ENCODE results near the gene HPCAL4. TPM values are rescaled to one million over a fixed set of nuclear protein-coding genes. Genes with fewer than 3 reads are reported as not detected.

The HPCAL4 gene
- total RNA-seq, 4 donors from 2014 or later: 0.14 to 0.16 TPM; not detected in 2

DNA sequence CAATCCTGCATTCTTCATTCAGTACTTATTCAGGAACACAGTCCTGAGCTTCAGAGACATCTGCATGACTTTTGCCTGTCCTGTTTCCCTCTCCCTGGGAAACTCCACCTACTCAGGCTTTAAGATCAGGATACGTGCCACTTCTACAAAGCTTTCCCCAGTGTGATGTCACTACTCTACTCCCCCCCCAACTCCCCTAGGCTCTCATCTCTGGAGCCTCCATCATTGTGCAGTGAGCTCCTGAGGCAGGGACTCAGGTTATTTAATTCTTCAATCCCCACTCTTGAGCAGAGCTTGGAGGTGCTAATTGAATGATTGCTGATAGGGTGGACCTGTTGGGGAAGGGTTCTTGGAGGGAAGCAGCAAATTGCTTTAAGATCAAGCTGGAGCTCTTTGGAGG, 20.5 kb downstream of the HPCAL4 start:
- no peak overlapping the region for H3K4me3 ChIP-seq
- 50 to 72% methylated on average over 1 of the region's 1 CpG for whole genome bisulfite sequencing, 2 donors (ENCODE audit: low coverage in 1 of 2)
- H3K27me3 ChIP-seq: peaks cover 52% of the 10 kb centered on the region
- DNase-seq: no peak
- TF ChIP-seq EP300 (IDR thresholded peaks at IDR 0.05; ENCODE audit: low read depth) (no peak), CTCF (IDR thresholded peaks at IDR 0.05) (no peak), POLR2AphosphoS5 (IDR thresholded peaks at IDR 0.05) (no peak), POLR2A (IDR thresholded peaks at IDR 0.05) (no peak)
- H3K36me3 ChIP-seq: no peaks in the 10 kb centered on the region
- peaks cover 0 to 16% (median 14%) of the 10 kb centered on the region in 4 donors for H3K4me1 ChIP-seq
- in situ Hi-C loops (cut with MboI; ENCODE audit: low pct_ligation_motif_present in 1 of 4, low pct_unique_long_range_greater_than_20kb in 1 of 4, low sequenced_read_pairs in 3 of 4) (loop anchor here in 1 of 4 donors (5.0 kb wide), 1 partner anchor 42 kb away; no protein-coding TSS in a partner anchor), intact Hi-C loops (cut with DNase I; ENCODE audit: low total_unique reads) (no loop called here)
- H3K9me3 ChIP-seq: no peaks in the 10 kb centered on the region
- H3K27ac ChIP-seq: no peak overlapping the region

GRCh38 chr1:39668894-39669293, 22.3 kb downstream of the HPCAL4 start:
- Histone ChIP-seq H3K27ac (no peak overlapping the region), H3K9me3 (no peaks in the 10 kb centered on the region), H3K4me3 (no peak overlapping the region), H3K27me3 (peaks cover 58% of the 10 kb centered on the region), H3K4me1 (peaks cover 0 to 16% (median 14%) of the 10 kb centered on the region in 4 donors), H3K36me3 (no peaks in the 10 kb centered on the region)
- intact Hi-C loops (cut with DNase I; ENCODE audit: low total_unique reads) (no loop called here), in situ Hi-C loops (cut with MboI; ENCODE audit: low pct_ligation_motif_present in 1 of 4, low pct_unique_long_range_greater_than_20kb in 1 of 4, low sequenced_read_pairs in 3 of 4) (no loop called here)
- TF ChIP-seq POLR2AphosphoS5 (IDR thresholded peaks at IDR 0.05): no peak
- no peak for TF ChIP-seq CTCF (IDR thresholded peaks at IDR 0.05)
- no peak for DNase-seq
- WGBS, 2 donors (ENCODE audit: low coverage in 1 of 2): 91 to 100% methylated on average over 1 to 3 of the region's 3 CpGs

- 89 to 92% methylated on average over 2 to 3 of the region's 3 CpGs for WGBS, 2 donors (ENCODE audit: low coverage in 1 of 2)
- no peak for TF ChIP-seq CTCF (IDR thresholded peaks at IDR 0.05)
- no peak for TF ChIP-seq EP300 (IDR thresholded peaks at IDR 0.05; ENCODE audit: low read depth)
- no peak for TF ChIP-seq POLR2AphosphoS5 (IDR thresholded peaks at IDR 0.05)
- no peak for TF ChIP-seq POLR2A (IDR thresholded peaks at IDR 0.05)
- no peak for DNase-seq
- H3K27ac ChIP-seq: no peak overlapping the region
- intact Hi-C loops (cut with DNase I; ENCODE audit: low total_unique reads) (no loop called here), in situ Hi-C loops (cut with MboI; ENCODE audit: low pct_ligation_motif_present in 1 of 4, low pct_unique_long_range_greater_than_20kb in 1 of 4, low sequenced_read_pairs in 3 of 4) (no loop called here)
- peaks cover 0 to 16% (median 14%) of the 10 kb centered on the region in 4 donors for H3K4me1 ChIP-seq
- no peaks in the 10 kb centered on the region for H3K9me3 ChIP-seq
- no peaks in the 10 kb centered on the region for H3K36me3 ChIP-seq
- H3K4me3 ChIP-seq: no peak overlapping the region
- peaks cover 53% of the 10 kb centered on the region for H3K27me3 ChIP-seq
Observed at GRCh38 chr1:39668111-39668510, 23.1 kb downstream of the HPCAL4 start.

GRCh38 chr1:39666772-39667171, 24.5 kb downstream of the HPCAL4 start:
- Histone ChIP-seq H3K9me3 (no peaks in the 10 kb centered on the region), H3K27me3 (peaks cover 41% of the 10 kb centered on the region)
- intact Hi-C loops (cut with DNase I; ENCODE audit: low total_unique reads): no loop called here

More at GRCh38 chr1:39666772-39667171, 24.5 kb downstream of the HPCAL4 start:
- in situ Hi-C loops (cut with MboI; ENCODE audit: low pct_ligation_motif_present in 1 of 4, low pct_unique_long_range_greater_than_20kb in 1 of 4, low sequenced_read_pairs in 3 of 4): no loop called here
- DNase-seq: no peak
- no peaks in the 10 kb centered on the region for H3K36me3 ChIP-seq
- 73% methylated on average over 3 of the region's 3 CpGs; no CpG with 5 or more reads in 1 of the 2 donors for whole genome bisulfite sequencing, 2 donors (ENCODE audit: low coverage in 1 of 2)
- TF ChIP-seq POLR2A (IDR thresholded peaks at IDR 0.05) (no peak), CTCF (IDR thresholded peaks at IDR 0.05) (no peak), POLR2AphosphoS5 (IDR thresholded peaks at IDR 0.05) (no peak), EP300 (IDR thresholded peaks at IDR 0.05; ENCODE audit: low read depth) (no peak)
- no peak overlapping the region for H3K4me3 ChIP-seq
- peaks cover 0 to 9% (median 7%) of the 10 kb centered on the region in 4 donors for H3K4me1 ChIP-seq
- no peak overlapping the region for H3K27ac ChIP-seq
